ENCODE measurements around the gene C16orf54. TPM values are rescaled to one million over a fixed set of nuclear protein-coding genes. Genes with fewer than 3 reads are reported as not detected.
"Not testable (repeated sequence)": the region's sequence is repeated elsewhere in the genome, so short reads cannot be mapped to it uniquely, and the experiment has no call there.

The C16orf54 gene
- polyA plus RNA-seq, 3 donors, result 0.14 to 0.29 (median 0.26) TPM

DNA sequence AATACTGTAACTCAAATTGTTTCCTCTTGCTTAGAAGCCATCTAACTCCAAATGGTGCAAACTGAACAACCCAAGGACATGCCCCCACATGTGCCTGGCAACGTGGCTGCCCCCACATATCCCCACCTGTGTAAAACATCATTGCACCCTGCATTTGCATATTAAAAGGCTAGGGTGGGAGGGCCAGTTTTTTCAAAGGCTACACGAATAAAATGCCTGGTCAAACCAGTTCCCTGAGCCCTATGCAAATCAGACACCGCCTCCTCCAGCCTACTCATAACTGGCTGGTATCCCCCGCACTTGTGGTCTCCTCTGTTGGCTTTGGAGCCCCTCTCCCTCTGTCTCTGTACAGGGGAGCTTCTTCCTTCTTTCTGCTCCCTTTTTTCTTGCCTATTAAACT lies 26.7 kb downstream of the C16orf54 start:
- DNase-seq (ENCODE audit: extremely low read depth in 1 of 11, low read depth in 9 of 11, low spot score in 4 of 11), result no peak

DNA sequence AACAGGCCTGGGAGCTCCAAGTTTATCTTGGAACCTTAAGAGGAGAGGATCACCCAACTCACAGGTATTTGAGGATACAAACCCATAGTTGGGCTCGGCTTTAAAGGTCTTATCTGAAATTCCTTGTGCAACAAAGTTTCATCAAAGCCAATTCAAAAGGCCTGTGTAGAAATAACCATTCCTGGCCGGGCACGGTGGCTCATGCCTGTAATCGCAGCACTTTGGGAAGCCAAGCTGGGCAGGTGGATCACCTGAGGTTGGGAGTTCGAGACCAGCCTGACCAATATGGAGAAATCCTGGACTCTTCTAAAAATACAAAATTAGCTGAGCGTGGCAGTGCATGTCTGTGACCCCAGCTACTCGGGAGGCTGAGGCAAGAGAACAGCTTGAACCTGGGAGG lies 28.7 kb downstream of the C16orf54 start:
- DNase-seq (ENCODE audit: extremely low read depth in 1 of 11, low read depth in 9 of 11, low spot score in 4 of 11), result no peak

DNA sequence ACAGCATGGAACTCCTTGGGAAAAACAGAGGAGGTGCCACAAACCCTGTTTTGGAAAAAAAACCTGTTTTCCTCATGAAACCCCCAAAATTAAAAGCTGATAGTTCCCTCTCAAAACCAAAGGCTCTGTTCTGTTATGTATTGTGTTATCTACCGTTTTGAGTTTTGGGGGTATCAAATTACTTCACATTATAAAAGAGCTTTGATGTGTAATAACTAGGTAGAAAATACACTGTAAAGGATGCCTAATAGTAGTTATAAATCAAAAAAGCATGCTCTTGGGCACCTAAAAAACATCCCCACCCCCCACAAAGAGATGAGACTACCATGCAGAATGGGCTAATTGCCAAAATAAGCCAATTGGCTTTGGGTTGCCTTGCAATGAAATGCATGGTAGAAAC lies 30.8 kb downstream of the C16orf54 start:
- no peak for DNase-seq (ENCODE audit: extremely low read depth in 1 of 11, low read depth in 9 of 11, low spot score in 4 of 11)

DNA sequence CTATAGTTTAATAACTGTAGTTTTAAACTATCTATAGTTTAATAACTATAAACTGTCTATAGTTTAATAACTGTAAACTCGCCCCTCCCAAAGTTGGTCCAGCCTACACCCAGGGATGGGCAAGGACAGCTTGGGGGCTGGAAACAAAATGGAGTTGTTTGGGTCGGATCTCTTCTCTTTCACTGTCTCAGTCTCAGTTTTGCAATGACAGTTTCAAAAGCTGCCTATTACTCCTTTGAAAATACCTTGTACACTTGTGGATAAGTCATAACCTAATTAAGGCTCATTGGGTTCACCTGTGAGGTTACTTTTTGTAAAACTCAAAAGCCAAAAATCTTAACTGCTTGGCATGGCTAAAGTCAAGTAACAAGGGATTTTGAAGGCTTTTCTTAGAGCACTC lies 31.4 kb downstream of the C16orf54 start:
- DNase-seq (ENCODE audit: extremely low read depth in 1 of 11, low read depth in 9 of 11, low spot score in 4 of 11), result no peak

DNA sequence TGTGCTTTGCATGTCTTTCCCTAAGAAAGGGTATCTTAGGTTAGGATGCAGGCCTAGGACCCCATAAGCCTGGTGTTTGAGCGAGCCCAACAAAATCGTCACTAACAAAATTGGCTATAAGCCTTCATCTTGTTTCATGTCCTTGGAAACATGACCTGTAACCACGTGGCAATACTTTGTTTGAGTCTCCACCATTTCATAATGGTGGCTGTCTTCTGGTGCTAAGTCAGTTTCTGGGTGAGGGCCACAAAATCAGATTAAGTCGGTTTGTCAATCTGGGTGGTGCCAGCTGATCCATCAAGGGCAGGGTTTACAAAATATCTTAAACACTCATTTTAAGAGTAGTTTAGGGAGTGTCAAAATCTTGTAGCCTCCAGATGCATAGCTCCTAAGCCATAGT lies 33.0 kb downstream of the C16orf54 start:
- DNase-seq (ENCODE audit: extremely low read depth in 1 of 11, low read depth in 9 of 11, low spot score in 4 of 11), result no peak

DNA sequence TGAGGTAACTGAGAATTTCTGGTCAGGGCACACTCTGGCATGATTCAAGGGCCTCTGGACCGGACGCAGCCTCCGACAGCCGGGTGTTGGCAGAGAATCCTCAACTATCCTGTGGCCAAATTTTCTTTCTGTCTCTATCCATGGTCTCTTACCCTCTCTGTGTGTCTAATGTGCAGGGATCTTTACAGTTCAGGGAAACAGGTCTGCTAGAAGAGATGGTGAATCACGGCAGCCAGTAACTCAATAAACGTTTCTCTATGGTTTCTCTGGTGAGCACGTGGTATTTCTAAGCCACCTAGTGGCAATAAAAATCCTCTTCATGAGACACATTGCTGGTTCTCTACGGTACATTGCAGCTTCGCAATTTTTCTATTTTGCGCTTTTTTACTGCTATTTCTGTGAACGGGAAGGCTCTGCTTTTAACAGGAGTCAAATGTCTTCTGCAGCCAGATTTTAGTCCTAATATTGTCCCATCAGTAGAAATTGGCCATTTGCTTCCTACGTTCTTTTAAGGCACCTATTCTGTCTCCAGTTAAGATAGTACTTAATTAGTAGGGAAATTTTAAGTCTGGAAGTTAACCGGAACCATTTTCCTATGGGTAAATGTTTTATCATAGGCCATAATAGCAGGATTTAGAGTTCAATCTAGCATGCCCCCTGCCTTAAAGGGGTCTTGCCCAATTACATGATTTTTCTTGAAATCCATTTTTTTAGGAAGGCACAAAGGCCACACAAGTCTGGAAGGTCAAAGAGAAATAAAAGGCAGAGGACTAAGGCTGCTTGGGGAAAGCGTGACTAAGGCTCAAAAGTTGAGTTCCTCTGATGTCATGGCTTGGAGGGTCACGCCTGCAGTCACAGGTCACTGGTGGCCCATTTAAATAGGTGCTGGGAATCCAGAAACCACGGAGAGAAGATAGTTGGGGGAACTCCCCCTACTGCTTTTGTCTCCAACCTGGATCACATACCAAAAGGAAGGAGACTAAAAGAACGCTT lies 35.3 kb downstream of the C16orf54 start:
- DNase-seq (ENCODE audit: extremely low read depth in 1 of 11, low read depth in 9 of 11, low spot score in 4 of 11), result peak in 3 of 11 donors; percentile 45 to 74 (median 51)

DNA sequence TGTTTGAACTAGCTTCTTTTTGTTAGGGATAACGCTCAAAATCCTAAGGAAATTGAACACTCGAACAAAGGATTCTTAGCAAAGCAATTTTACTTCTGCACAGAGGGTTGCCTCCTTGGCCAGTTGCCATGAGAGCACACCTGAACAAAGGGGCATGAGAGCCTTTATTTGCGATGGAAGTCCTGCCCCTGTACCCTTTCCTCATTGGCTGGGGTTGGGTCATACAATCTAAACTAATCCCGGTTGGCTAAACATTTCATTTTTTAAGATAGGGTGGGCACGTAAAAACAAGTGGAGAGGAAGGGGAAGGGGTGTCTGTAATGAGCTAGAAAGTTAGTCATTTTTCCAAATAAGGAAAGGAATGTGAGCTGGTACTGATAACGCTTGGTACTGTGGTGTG lies 36.1 kb downstream of the C16orf54 start:
- not testable (repeated sequence) for DNase-seq (ENCODE audit: extremely low read depth in 1 of 11, low read depth in 9 of 11, low spot score in 4 of 11)

DNA sequence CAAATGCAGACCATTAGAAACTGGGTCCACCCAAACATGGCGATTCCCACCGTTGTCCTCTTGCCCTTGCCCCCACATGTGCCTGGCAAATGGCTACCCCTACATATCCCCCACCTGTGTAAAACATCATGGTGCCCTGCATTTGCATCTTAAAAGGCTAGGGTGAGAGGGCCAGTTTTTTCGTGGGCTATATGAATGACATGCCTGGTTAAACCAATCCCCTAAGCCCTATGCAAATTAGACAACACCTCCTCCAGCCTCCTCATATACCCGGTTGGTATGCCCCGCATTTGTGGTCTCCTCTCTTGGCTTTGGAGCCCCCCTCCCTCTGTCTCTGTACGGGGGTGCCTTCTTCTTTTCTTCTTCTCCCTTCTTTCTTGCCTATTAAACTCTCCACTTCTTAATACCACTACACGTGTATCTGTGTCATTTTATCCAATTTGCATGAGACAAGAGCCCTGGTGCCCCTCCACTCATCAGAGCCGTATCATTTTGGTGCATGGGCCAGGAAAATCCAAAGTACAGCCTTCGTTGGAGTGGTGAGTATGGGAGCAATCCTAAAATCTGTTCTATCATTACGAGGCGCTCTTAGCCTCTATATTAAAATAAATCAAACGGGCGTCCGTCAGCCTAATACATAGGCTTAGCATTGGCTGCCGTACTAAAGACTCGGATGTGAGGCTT lies 36.7 kb downstream of the C16orf54 start:
- DNase-seq (ENCODE audit: extremely low read depth in 1 of 11, low read depth in 9 of 11, low spot score in 4 of 11), result no peak

DNA sequence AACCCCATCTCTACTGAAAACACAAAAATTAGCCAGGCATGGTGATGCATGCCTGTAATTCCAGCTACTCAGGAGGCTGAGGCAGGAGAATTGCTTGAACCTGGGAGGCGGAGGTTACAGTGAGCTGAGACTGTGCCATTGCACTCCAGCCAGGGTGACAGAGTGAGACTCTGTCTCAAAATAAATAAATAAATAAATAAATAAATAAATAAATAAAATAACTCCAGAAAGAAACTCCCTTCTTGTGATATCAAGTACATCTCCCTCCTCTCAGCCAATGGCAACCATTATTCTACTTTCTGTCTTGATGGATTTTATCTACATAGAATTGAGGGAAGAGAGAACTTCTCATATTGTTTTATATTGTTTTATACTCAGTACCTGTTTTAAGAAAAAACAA lies 38.6 kb downstream of the C16orf54 start:
- not testable (repeated sequence) for DNase-seq (ENCODE audit: extremely low read depth in 1 of 11, low read depth in 9 of 11, low spot score in 4 of 11)

DNA sequence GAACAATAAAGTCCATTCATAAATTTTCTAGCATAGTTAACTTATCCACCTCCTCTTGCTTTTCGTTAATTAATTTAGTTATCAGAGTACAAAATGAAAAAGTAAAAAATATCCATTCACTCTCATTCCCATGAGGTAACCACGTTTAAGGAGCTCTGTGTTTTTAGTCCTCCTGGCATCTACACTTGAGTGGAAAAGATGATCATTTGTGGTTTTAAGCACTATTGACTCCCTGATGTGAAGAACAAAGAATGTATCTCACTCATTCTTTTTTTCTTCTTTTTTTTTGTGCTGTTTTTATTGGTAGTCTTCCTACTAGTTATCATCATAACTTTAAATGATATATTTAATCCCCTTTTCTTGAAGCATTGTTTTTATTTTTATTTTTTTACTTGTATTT lies 40.8 kb downstream of the C16orf54 start:
- DNase-seq (ENCODE audit: extremely low read depth in 1 of 11, low read depth in 9 of 11, low spot score in 4 of 11), result no peak

DNA sequence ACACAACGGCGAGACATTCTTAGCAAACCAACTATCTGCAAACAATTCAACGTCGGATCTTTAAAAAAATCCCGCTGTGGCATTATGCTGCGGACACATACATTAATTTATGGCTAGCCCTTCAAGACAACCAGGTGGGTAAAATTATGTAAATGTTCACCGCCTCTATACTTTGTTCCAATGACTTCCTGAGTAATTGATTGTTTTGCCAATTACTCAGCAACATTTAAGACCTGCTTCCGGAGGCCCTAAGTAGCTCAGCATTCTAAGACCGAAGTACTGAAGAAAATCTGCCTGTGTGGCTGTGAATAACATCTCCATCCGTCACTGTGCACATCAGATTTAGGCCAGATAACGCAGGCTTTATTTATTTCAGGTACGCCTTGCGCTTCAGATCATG lies 43.5 kb downstream of the C16orf54 start:
- peak in 1 of 11 donors; percentile 42 for DNase-seq (ENCODE audit: extremely low read depth in 1 of 11, low read depth in 9 of 11, low spot score in 4 of 11)

DNA sequence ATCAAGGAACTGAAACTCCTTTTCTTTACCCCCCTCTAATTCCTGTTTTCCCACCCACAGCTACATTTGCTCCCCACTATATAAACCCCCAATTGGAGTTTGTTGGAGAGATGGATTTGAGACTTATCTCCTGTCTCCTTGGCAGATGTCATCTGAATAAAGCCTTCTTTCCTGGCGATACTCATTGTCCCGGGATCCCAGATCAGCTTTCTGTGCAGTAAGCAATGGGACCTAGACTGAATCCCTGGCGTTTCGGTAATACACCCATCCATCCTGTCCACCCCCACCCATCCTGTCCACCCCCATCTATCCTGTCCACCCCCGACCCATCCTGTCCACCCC lies 44.6 kb downstream of the C16orf54 start:
- no peak for DNase-seq (ENCODE audit: extremely low read depth in 1 of 11, low read depth in 9 of 11, low spot score in 4 of 11)

DNA sequence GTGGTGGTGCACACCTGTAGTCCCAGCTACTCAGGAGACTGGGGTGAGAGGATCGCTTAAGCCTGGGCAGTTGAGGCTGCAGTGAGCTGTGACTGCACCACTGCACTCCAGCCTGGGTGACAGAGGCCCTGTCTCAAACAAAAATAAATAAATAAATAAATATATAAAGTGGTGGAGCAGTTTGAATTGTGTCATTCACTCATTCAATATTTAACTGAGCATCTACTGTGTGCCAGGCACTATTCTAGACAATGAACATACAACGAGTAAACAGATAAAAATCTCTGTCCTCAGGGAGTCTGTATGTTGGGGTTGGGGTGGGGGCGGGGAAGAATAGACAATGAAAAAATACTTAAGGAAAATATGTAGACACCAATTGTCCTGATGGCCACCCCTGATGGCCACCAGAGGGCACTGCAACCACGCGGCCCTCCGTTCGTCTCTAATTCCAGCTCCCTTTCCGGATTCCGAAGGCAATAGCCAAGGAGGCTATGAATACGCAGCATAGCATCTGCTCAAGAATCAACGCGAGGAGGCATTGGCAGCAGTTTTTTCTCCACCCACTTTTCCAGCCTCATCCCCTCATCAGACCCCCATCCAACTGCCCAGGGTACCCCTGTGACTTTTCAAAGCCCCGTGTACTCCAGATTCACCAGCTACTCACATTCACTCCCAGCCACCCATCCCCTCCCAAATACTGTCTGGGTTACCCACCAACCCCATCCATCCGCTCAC lies 45.4 kb downstream of the C16orf54 start:
- peak in 7 of 11 donors; percentile 30 to 65 (median 56) for DNase-seq (ENCODE audit: extremely low read depth in 1 of 11, low read depth in 9 of 11, low spot score in 4 of 11)

DNA sequence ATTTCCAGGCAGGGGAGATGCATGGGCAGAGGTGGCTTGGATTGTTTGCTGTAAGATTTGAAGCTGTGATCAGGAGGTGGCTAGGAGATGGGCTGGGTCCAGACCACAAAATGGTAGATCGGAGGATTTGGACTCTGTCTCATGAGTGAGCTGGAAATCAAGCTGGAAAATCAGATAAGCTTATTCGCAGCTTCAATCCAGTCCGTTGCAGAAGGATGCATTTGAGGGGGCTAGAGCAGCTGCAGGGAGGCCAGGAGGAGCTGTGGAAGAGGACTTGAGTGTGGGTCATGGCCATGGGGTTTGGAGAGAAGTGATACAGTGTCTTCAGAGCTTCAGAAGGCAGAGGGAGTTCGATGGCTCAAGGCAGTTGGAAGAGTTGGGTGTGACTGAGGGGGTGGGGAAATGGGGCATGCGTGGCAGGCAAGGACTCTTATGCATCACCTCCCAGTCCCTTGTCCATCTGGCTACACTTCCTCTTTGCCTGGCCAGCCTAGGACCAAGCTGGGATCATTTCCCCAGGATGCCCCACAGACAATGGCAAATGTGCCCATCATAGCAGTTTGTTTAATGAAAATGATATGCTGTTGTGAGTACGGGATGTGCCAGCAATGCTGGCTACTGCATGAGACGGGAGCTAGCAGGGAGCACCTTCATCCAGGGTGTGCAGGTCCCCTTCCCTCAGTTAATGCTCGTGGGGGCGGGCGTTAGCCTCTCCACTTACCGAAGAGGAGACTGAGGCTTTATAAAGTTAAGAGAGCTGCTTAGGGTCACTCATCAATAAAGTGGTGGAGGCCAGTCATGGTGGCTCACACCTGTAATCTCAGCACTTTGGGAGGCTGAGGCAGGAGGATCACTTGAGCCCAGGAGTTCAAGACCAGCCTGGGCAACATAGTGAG lies 46.2 kb downstream of the C16orf54 start:
- DNase-seq (ENCODE audit: extremely low read depth in 1 of 11, low read depth in 9 of 11, low spot score in 4 of 11), result no peak

DNA sequence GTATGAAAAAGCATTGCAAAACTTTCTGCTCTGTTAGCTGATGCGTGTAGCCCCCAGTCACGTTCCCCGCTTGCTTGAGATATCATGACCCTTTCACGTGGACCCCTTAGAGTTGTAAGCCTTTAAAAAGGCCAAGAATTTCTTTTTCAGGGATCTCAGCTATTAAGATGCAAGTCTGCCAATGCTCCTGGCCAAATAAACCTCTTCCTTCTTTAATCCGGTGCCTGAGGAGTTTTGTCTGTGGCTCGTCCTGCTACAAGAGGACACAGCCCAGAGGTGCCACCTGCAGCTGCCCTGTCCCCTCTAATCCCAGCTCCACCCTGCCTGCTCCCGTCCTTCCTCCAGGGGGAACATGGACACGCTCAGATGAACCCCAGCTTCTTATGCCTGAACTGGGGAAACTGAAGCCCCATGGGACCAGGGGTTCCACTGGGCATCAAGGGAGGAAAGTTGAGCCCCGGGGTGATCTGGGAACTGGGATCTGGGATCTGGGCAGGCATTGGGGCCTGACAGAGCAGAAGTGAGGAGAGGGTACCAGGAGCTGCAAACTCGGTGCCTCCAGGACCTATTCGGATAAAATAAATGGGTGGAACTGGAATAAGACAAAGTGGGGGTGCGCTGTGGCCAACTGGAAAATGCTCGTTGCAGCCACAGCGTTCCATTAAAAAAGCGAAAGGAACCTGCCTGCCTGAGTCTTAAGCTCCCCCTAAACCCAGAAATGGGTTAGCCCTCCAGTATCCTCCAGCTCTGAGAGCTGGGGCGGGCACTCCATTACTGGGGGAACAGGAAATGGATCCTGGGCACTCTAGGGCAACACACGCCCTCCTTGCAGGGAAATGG lies 47.1 kb downstream of the C16orf54 start:
- DNase-seq (ENCODE audit: extremely low read depth in 1 of 11, low read depth in 9 of 11, low spot score in 4 of 11), result no peak

DNA sequence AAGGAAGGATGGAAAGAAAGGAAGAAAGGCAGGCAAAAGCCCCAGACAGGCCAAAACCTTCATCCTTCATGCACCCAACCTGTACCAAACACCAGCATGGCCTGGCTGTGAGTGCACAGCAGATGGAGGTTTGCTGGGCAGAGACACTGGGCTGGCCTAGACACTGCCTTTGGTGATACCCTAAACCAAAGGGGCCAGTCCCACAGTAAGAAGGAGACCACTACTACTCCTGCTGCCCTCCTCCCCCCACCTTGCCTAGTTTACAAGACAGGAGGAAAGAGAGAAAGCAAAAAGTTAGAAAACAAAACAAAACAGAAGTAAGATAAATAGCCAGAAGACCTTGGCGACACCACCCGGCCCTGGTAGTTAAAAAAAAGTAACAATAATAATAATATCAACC lies 47.7 kb downstream of the C16orf54 start:
- DNase-seq (ENCODE audit: extremely low read depth in 1 of 11, low read depth in 9 of 11, low spot score in 4 of 11), result no peak

DNA sequence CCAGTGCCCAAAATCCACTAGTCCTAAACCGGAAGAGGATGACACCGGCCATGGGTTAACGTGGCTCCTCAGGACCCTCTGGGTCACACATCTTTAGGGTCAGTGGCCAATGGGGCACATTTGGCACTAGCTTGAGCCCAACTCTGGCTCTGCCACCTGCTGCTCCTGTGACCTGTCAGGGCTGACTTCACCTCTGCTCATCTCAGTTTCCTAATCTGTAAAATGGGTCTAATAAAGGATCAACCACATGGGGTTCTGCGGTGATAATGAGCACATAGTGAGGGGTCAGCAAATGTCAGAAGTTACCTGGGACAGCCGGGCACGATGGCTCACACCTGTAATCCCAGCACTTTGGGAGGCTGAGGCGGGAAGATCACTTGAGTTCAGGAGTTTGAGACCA lies 48.4 kb downstream of the C16orf54 start:
- no peak for DNase-seq (ENCODE audit: extremely low read depth in 1 of 11, low read depth in 9 of 11, low spot score in 4 of 11)

DNA sequence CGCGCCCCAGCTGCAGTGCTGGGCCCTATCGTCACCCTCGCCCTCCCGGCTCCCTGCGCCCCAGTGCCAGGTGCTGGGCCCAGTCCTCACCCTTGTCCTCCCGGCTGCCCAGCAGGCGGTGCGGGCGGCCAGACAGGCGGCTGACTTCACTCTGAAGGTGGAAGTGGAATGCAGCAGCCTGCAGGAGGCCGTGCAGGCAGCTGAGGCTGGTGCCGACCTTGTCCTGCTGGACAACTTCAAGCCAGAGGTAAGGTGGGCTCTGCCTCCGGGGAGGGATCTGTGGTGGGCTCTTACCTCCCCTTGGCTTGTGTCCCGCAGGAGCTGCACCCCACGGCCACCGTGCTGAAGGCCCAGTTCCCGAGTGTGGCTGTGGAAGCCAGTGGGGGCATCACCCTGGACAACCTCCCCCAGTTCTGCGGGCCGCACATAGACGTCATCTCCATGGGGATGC lies 48.9 kb downstream of the C16orf54 start:
- no peak for DNase-seq (ENCODE audit: extremely low read depth in 1 of 11, low read depth in 9 of 11, low spot score in 4 of 11)

Measured in renal cortex interstitium (tissue), 11 donors.